ENCODE data around the gene CCNG2.

Gene CCNG2

DNA sequence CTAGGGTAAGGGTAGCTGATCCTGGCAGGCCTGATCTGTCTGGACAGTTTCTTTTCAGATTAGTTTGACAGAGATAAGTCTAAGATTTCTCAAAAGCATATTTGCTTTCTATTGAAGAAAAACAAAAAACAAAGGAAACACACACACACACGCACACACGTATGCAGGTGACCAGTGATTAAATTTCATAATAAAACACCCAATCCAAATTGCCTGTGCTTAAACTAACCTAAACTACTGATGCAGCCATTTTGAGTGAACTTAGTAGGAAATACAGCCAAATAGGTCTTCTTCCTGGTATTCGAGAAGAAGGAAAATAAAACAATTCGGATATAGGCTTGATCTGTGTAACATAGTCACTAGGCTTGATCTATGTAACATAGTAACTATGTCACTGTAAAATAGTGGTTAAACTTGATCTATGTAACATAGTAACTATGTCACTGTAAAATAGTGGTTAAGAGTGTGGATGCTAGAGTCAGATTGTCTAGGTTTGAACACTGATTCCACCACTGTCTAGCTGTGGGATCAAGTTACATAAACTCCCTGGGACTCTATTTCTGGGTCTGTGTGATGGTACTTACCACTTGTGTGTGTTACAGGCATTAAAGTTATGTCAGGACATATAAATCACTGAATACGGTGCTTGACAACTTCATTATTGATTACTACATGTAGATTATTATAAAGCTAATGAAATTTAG, 9.8 kb upstream of the CCNG2 start:
- DNase-seq (ENCODE audit: low read depth, low spot score) = no peak

DNA sequence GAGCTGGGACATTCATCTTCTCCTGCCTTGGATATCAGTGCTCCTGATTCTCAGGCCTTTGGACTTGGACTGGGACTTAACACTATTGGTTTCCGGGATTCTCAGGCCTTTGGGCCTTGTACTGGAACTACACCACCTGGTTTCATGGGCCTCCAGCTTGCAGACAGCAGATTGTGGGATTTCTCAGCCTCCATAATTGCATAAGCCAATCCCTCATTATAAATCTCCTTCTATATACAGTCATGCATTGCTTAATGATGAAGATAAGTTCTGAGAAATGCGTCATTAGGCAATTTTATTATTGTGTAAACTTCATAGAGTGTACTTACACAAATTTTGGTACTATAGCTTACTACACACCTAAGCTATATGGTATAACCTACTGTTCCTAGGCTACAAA, 8.9 kb upstream of the CCNG2 start:
- no peak for DNase-seq (ENCODE audit: low read depth, low spot score)

DNA sequence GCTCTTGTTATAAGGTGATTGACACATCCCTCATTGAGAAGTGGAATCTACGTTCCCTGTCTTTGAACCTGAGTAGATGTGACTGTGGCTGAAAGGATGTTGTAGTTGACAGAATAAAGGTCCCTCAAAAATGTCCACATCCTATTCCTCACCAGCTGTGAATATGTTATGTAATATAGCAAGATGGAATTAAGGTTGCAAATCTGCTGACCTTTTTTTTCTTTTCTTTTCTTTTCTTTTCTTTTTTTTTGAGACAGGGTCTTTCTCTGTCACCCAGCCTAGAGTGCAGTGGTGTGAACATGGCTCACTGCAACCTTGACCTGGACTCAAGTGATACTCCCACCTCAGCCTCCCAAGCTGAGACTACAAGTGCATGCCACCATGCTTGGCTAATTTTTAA, 7.2 kb upstream of the CCNG2 start:
- DNase-seq (ENCODE audit: low read depth, low spot score) = no peak

DNA sequence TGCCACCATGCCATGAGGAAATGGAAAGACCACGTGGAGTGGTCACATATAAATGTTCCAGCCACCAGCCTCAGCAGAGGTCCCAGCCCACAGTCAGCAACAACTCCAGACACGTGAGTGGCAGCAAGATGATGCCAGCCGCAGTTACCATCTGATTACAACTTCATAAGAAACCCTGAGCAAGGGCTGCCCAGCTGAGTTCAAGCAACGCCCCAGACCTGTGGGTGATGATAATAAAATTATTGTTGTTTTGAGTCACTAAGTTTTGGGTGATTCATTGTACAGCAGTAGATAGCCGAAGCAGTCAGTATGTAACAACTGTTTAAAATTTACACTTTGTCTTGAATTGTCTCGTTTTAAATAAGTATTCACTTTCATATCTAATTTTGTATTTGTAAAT, 5.8 kb upstream of the CCNG2 start:
- DNase-seq (ENCODE audit: low read depth, low spot score) = no peak

DNA sequence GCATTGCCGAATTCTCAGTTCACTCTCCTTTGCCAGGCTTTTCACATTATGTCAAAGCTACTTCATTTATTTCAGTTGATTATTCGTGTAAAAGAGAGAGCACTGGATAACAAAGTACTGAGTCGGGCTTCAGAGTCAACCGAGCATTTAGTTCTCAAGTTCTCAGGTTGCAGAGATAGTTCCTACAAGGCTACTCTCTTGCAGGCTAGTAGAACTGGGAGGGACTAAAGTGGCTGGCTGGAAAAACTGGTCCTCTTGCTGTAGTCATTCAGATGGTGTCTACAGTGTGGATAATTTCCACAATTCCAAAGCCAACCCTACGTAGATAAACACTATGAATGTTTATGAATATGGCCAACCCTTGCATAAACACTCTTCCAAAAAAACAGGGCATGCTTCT, 4.6 kb upstream of the CCNG2 start:
- no peak for DNase-seq (ENCODE audit: low read depth, low spot score)

DNA sequence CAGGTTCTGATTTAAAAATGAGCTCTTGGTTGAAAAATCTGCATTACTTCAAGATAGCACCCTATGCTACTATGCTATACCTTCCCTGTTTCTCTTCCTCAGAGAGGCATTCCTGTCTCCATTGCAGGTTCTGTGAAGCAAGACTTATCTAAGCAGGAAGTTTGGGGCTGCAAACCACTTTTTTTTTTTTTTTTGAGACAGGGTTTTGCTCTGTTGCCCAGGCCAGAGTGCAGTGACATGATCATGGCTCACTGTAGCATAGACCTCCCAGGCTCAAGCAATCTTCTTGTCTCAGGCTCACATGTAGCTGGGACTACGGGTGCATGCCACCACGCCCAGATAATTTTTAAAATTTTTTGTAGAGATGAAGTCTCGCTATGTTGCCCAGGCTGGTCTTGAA, 4.0 kb upstream of the CCNG2 start:
- no peak for DNase-seq (ENCODE audit: low read depth, low spot score)

DNA sequence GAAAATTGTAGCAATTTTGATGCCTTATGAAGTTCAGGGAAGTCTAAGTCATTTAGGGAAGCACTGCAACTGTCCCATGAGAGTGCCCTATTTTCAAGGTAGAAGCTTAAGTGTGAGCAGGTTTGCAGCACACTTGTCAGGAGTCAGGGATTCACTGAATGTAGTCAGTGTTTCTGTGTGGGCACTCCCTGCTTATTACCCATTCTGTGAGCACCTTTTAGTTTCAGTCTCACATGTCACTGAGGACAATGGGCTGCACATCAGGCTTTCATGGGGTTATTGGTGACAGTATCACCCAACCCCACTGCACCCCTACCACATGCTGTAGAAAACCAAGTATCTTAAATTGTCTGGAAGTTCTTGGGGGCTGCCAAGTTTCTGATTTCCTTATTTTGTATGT, 2.9 kb upstream of the CCNG2 start:
- DNase-seq (ENCODE audit: low read depth, low spot score) = no peak

DNA sequence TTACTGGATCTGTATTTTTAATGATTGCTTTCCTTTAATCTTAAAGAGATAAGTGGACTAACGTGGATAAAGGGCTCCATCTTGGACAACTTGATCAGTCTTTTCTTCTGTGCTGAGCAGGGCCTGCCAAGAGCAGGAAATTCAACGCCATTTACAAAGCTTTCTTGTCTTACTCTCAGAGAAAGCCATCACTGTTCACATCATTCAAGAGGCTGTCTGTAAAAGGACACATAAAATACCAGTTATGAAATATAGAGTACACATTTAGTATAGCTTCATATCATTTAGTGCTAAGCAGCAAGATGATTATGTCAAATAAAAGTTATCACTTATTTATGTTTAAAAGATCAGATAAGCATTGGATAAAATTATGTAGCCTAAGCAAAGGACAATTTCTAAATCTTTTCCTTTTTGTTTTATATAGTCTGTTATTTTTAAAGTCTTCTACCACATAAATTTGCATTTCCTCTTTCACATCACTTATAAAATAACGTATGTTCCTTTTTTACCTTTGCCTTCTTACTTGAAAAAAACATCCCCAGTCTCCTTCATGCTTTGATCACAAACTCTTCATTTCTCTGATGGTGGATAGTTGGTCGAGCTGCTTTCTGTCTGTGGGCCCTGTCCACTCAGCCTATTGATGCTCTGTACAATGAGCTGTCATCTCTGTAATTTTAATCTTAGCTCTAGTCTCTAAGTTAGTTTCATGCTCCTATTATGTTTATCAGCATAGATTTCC, 2.1 kb upstream of the CCNG2 start:
- DNase-seq (ENCODE audit: low read depth, low spot score) = no peak

DNA sequence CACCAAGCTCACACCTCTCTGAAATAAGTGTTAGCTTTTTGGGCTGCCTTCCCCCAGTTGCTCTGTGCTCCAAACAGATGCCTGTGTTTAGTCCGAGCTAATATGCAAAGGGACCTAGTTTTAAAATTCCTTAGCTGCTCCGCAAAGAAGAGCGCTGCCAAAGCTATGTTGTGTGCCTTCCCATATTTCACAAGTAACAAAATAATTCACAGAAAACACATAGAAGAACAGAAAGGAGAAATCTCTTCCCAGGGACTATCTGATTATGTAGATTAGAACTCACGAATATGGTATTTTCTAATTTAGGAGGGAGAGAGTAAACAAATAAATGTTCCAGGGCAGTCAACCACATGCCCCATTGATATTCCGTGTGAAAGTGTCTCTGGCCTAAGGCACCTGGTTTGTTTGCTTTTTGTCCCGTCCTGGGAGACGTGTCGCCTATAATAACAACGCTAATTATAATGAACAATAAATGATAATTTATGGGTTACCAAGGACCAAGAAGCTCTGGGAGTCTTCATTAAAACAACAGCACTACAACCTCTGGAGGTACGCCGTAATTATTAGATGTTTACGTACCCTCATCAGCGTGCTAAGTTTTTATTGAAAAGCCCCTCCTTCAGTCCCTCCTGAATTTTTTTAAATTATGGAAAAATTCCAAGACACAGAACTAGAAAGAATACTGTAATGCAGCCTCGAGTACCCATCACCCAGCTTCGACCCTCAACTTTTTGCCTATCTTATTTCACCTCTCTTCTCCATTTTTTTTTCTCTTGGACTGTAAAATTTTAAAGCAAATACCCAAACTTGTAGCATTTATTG, 1.2 kb upstream of the CCNG2 start:
- no peak for DNase-seq (ENCODE audit: low read depth, low spot score)

DNA sequence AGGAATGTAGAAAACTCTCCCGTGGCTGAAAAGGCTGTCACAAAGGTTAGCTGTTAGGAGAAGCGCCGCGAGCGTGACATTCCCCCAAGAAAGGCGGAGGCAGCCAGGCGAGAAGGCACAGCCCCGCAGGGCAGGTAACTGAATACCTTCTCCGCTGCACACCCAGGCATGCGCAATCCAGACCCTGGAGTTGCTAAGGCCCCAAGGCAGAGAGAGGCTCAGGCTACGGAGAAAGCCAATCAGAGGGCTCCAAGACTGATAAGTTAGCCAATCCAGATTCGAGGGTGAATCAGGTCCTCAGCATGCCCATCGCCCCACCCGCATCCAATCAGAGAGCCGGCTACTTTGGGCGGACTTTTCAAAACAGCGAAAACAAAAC, 485 bp upstream of the CCNG2 start:
- peak; percentile 99 for DNase-seq (ENCODE audit: low read depth, low spot score)

DNA sequence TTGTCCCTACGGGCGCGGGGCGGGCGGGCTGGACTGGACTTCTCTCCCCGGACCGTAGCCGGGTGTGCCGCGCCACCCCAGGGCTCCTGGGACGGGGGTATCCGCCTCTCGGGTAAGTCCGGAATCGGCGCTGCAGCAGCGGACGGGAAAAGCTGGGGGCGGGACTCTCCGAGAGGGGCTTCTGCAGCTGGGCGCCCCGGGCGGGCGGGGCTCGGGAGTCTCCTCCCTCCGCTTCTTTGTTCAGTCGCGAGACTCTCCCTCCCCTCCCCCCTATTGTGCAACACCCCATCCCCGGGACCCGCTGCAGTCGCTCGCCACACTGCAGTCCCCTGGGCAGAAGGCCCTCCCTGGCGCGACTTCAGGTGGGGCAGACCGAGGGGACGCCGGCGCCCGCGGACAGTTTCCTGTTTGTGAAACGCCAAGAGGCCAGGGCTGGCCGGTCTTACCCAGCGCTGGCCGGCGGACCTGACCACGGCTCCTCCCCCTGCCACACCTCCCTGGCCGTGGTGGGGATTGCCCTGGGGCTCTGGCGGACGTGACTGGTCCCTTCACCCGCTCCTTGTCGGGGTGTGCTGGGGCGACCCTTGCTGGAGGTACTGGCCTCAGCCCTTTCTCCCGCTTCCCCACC, 966 bp downstream of the CCNG2 start:
- peak; percentile 61 for DNase-seq (ENCODE audit: low read depth, low spot score)

DNA sequence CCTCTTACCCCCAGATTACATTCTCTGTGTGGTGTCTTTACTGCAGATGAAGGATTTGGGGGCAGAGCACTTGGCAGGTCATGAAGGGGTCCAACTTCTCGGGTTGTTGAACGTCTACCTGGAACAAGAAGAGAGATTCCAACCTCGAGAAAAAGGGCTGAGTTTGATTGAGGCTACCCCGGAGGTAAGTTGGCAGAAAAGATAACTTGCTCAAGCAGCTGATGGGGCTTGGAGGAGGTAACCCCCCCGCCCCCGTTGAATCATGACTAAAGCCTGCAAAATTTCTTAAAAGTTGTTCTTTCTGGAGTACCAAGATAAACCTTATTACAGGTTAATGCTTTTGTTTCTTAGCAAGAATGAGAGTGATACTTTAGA, 1.5 kb downstream of the CCNG2 start:
- DNase-seq (ENCODE audit: low read depth, low spot score) = no peak

DNA sequence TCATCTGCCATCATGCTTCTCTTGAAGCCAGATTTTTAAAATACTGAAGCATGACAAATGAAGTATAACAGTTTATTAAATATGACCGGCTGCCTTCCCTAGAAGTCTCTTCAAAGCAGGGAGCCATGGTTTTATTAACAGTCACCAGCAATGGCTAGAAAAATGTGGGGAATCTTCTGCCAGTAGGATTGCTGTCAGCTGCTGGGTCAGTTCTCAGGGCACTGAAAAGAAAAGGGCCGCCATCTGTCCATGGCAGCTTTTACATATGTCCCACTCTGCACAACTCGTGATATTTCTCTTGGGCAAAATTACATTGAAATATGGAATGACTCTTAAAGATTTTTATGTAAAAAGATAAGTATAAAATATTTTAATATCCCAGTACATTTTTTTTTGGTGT, 2.8 kb downstream of the CCNG2 start:
- no peak for DNase-seq (ENCODE audit: low read depth, low spot score)

DNA sequence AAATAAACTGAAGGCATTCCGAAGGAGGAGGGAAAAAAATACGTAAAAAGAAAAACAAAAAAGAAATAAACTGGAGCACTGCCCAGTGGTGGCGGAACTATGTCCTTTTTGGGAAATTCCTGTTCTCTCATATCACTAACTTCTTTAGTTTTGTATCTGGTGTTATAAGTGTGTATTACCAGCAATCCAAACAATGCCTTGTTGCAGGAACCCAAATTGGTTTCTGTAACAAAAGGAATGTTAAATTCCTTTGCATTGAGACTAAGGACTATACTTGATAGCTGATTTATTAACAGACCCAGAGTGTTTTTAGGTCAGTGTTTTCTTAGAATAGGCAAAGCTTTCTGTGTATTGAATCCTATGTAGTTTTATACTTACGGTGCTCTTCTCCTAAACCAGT, 6.6 kb downstream of the CCNG2 start:
- no peak for DNase-seq (ENCODE audit: low read depth, low spot score)

DNA sequence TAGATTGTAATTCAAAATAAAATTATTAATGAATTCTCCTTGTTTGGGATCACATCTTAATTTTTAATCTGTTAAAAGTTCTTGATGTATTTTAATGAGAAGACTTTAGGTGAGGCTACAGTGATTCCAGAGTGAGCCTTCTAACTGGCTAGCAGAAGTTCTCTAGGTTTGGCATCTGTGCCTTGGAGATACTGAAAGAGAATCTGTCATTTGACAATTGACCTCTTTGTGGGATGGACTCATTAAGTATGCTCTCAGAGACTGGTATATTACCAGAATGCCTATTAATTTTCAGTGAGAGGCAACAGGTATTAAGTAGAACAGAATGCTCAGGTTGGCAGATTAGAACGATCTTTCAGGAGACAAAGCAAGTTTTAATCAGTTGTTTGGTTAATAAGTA, 10.2 kb downstream of the CCNG2 start:
- DNase-seq (ENCODE audit: low read depth, low spot score) = no peak

DNA sequence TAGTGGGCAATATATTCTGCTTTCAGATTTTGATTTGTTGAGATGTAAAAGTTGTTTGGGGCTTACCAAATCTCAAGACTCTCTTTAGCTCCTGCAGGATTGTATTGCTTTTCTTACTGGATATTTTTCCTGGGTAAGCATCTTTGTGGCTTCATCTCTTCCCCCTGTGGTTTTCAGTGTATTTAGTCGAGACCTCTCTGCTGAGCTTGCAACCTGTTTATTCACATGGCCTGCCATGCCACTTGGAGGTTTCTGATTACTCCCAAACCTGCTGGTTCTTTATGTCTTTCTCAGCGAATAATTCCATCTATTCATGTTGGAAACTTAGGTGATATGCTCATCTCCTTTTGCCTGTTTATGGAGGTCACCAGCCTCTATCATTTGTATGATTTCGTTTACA, 10.9 kb downstream of the CCNG2 start:
- DNase-seq (ENCODE audit: low read depth, low spot score) = no peak

DNA sequence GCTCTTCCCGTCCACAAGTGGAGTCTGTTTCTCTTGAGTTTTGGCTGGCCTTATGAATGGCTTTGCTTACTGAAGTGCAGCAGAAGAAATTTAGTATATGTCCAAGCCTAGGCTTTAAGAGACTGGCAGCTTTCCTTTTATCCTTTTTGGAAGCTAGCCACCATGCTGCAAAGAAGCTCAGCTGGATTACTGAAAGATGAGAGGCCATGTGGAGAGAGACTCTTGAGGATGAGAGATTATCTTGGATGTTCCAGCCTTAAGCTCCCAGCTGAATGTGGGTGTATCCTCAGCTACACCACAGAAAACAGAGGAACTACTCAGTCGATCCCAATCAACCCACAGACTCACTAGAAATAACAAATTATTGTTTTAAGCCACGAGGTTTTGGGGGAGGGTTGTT, 12.5 kb downstream of the CCNG2 start:
- no peak for DNase-seq (ENCODE audit: low read depth, low spot score)

DNA sequence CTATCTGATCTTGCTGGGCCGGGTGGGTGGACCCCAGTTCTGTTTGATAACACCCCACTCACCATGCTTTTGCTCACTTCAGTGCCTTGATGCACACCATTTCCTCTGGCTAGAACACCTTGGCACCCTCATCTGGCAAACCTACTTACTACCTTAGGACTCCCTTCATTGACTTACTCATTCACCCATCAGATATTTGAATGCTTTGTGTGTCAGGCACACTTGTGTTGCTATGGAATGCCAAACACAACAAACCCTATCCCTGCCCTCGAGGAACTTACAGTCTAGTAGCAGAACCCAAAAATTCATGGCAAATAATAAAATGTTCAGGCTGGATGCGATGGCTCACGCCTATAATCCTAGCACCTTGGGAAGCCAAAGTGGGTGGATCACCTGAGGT, 13.9 kb downstream of the CCNG2 start:
- DNase-seq (ENCODE audit: low read depth, low spot score) = no peak

DNA sequence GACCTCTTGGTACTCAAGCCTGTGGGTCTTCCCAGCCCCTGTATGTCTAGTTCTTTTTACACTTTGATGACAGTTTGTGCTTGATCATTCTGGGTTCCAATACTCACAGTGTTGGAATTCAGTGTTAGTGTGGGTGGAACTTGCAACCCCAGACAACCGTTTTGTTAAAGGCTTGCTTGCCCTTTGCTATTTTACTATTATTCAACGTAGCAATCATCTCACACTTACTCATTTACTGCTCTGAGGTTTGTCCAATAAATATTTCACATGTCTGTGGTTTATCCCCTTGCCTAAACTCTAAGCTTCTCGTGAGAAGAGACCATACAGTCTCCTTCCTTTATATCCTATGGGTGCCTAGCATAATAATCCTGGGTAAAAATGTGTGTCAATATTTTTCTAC, 15.3 kb downstream of the CCNG2 start:
- DNase-seq (ENCODE audit: low read depth, low spot score) = no peak

DNA sequence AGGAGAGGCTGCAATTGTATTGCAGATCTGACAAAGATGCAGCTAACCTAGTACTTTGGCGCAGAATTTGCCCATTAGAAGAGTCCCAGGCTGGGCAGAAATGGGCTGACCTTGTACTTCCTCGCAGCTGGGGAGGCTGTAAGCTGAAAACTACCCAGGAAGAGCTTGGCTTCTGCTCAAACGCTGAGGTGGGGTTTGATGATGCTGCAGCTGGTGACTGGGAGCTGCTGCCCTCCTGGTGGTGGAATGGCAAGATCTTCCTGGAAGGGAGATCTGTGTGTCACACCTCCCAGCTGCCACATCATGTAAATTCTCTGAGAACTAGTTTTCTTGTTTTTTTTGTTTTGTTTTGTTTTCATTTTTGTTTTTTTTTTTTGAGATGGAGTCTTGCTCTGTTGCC, 17.4 kb downstream of the CCNG2 start:
- DNase-seq (ENCODE audit: low read depth, low spot score) = no peak

DNA sequence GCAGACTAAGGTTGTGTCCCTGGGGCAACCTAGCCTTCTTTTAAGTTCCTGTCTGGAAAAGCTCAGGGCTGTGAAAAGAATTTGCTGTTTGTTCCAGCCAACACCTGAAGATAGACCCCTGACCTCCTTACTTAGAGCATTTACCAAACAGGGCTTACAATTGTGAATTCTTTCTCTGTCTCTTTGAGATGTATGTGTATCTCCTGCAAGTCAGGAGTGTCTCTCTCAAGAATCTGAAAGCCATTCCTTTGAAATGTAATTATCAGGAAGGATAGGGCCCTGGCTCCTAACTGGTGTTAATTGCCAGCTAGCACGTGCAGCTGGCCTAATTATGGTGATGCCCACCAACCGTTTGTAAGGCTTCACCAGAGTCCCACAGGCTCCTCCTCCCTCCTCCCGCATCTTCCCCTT, 18.2 kb downstream of the CCNG2 start:
- DNase-seq (ENCODE audit: low read depth, low spot score) = peak; percentile 52

DNA sequence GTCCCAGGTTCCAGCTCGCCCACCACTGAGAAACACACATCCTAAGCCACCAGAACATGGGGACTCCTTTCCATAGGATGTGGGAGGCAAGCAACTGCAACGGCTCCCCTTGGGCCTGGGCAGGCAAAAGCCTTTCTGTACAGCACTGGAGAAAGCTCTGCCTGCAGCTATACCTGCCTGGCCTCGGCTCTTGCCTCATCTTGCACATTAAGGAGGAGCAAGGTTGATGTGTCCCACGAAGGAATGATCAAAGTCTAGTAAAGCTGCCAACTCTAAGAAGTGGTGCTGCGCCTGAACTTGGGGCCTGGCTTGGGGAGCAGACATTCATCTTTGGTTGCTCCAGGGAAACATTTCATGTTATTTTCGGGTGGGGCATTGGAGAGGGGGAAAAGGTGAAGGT, 19.6 kb downstream of the CCNG2 start:
- DNase-seq (ENCODE audit: low read depth, low spot score) = no peak

All from iPS DF 19.7 (cell line).